Gastroesophageal sphincter (tissue), 4 donors: ENCODE data around the gene ACTN1. TPM values are rescaled to one million over a fixed set of nuclear protein-coding genes. Genes with fewer than 3 reads are reported as not detected.
"Not testable (repeated sequence)": the region's sequence is repeated elsewhere in the genome, so short reads cannot be mapped to it uniquely, and the experiment has no call there.

ENCODE experiments used
- ATAC-seq: fragments of 150-250 bp; one replicate; pipeline ENCODE4 v1.9.1; 2016; ENCODE audit warnings: mild to moderate bottlenecking, moderate library complexity
- H3K27ac ChIP-seq, 4 donors: fragments of 200-600 bp; sonication (generic) in 3 of 4; 1 replicate in 3 of 4; 2 replicates in 1 of 4; pipeline ENCODE4 v1.5.1; 2016 to 2019
- H3K27me3 ChIP-seq: fragments of 200-600 bp; sonication (generic); one replicate; pipeline ENCODE4 v1.5.1; 2019
- H3K36me3 ChIP-seq, 2 donors: fragments of 200-600 bp; sonication (generic); one replicate each; pipeline ENCODE4 v1.5.1; 2019; ENCODE audit warnings: control low read depth in 1 of 2
- H3K4me1 ChIP-seq, 3 donors: fragments of 200-600 bp; sonication (generic); 1 replicate in 2 of 3; 2 replicates in 1 of 3; pipeline ENCODE4 v1.5.1; 2016 to 2019; ENCODE audit warnings: control low read depth in 2 of 3
- H3K4me3 ChIP-seq, 2 donors: fragments of 200-600 bp; sonication (generic); one replicate each; pipeline ENCODE4 v1.5.1; 2019; ENCODE audit warnings: mild to moderate bottlenecking in 1 of 2, moderate library complexity in 1 of 2
- H3K9me3 ChIP-seq, 3 donors: fragments of 200-600 bp; sonication (generic); one replicate each; pipeline ENCODE4 v1.5.1; 2017 to 2019; ENCODE audit warnings: control low read depth in 2 of 3
- CTCF ChIP-seq, 4 experiments: fragments of 200-600 bp in 2 of 4; fragments of 450-650 bp in 2 of 4; sonication (generic) in 1 of 4; IDR thresholded peaks; one replicate each; pipeline ENCODE4 v1.5.1; 2017 to 2019; ENCODE audit warnings: antibody characterized with exemption in 4 of 4, mild to moderate bottlenecking in 2 of 4, moderate library complexity in 2 of 4
- EP300 ChIP-seq: sonication (generic); formaldehyde crosslinking; IDR thresholded peaks from one replicate; pipeline ENCODE4 v1.6.1; 2017; ENCODE audit warnings: antibody characterized with exemption, mild to moderate bottlenecking
- POLR2A ChIP-seq, 2 donors: fragments of 450-650 bp; IDR thresholded peaks; one replicate each; pipeline ENCODE4 v1.6.1; 2017; ENCODE audit warnings: antibody characterized with exemption in 2 of 2, mild to moderate bottlenecking in 2 of 2, moderate library complexity in 1 of 2
- POLR2AphosphoS5 ChIP-seq: sonication (generic); formaldehyde crosslinking; IDR thresholded peaks from one replicate; pipeline ENCODE4 v1.6.1; 2017; ENCODE audit warnings: antibody characterized with exemption
- WGBS, 2 donors: methylation state at CpG; one replicate each; pipeline ENCODE4 v1.1.5; 2018; ENCODE audit warnings: low coverage in 1 of 2; 5-methylcytosine and 5-hydroxymethylcytosine counted together
- total RNA-seq, 4 donors: library from RNA; depleted of rRNA; stranded (reverse); fragments of >200 nt; gene quantifications; one replicate each; pipeline ENCODE4 v1.1.0, GENCODE V29; 2016

Gene ACTN1
- total RNA-seq, 4 donors from 2014 or later = 776 to 1,910 (median 969) TPM

- no peak for ATAC-seq
- H3K27ac ChIP-seq = no peak overlapping the region
- 43 to 59% methylated on average over 6 of the region's 6 CpGs for WGBS, 2 donors
- TF ChIP-seq POLR2A (IDR thresholded peaks at IDR 0.05) (no peak), EP300 (no peak), POLR2AphosphoS5 (no peak), CTCF (IDR thresholded peaks at IDR 0.05) (no peak)
- H3K9me3 ChIP-seq = peaks cover 0 to 4% (median 0%) of the 10 kb centered on the region in 3 donors
- no peaks in the 10 kb centered on the region for H3K4me1 ChIP-seq
- no peaks in the 10 kb centered on the region for H3K27me3 ChIP-seq
- no peaks in the 10 kb centered on the region for H3K36me3 ChIP-seq
- H3K4me3 ChIP-seq = no peak overlapping the region
These were observed 122.5 kb downstream of the ACTN1 start for GRCh38 chr14:68856572-68856971.

- no peak overlapping the region for H3K4me3 ChIP-seq
- no peaks in the 10 kb centered on the region for H3K4me1 ChIP-seq
- ATAC-seq = no peak
- WGBS, 2 donors = 80 to 92% methylated on average over 1 to 4 of the region's 7 CpGs
- no peak overlapping the region for H3K27ac ChIP-seq
- H3K36me3 ChIP-seq = no peaks in the 10 kb centered on the region
- peaks cover 0 to 4% (median 0%) of the 10 kb centered on the region in 3 donors for H3K9me3 ChIP-seq
- no peak for TF ChIP-seq CTCF (IDR thresholded peaks at IDR 0.05)
- no peak for TF ChIP-seq EP300
- no peak for TF ChIP-seq POLR2AphosphoS5
- no peak for TF ChIP-seq POLR2A (IDR thresholded peaks at IDR 0.05)
- H3K27me3 ChIP-seq = no peaks in the 10 kb centered on the region
These were observed 124.7 kb downstream of the ACTN1 start for GRCh38 chr14:68854421-68854820.

- no peak for ATAC-seq
- WGBS, 2 donors = 100% methylated on average over 2 of the region's 6 CpGs; no CpG with 5 or more reads in 1 of the 2 donors
- Histone ChIP-seq H3K9me3 (peaks cover 0 to 4% (median 0%) of the 10 kb centered on the region in 3 donors), H3K4me3 (no peak overlapping the region), H3K36me3 (no peaks in the 10 kb centered on the region), H3K4me1 (no peaks in the 10 kb centered on the region), H3K27ac (no peak overlapping the region), H3K27me3 (no peaks in the 10 kb centered on the region)
- no peak for TF ChIP-seq POLR2AphosphoS5
- TF ChIP-seq EP300 = no peak
- no peak for TF ChIP-seq CTCF (IDR thresholded peaks at IDR 0.05)
- no peak for TF ChIP-seq POLR2A (IDR thresholded peaks at IDR 0.05)
These were observed 125.4 kb downstream of the ACTN1 start for GRCh38 chr14:68853749-68854148.

- not testable (repeated sequence) for H3K4me3 ChIP-seq
These were observed 126.6 kb downstream of the ACTN1 start for GRCh38 chr14:68852493-68852892.

GRCh38 chr14:68851078-68851477 lies 128.0 kb downstream of the ACTN1 start:
- ATAC-seq = no peak
- Histone ChIP-seq H3K4me3 (no peak overlapping the region), H3K27me3 (no peaks in the 10 kb centered on the region), H3K9me3 (peaks cover 0 to 4% (median 0%) of the 10 kb centered on the region in 3 donors), H3K27ac (no peak overlapping the region), H3K36me3 (no peaks in the 10 kb centered on the region), H3K4me1 (no peaks in the 10 kb centered on the region)
- TF ChIP-seq CTCF (IDR thresholded peaks at IDR 0.05) (no peak), POLR2AphosphoS5 (no peak), POLR2A (IDR thresholded peaks at IDR 0.05) (no peak), EP300 (no peak)
- 76 to 78% methylated on average over 2 to 5 of the region's 5 CpGs for WGBS, 2 donors

More at GRCh38 chr14:68852493-68852892, 126.6 kb downstream of the ACTN1 start:
- not testable (repeated sequence) for H3K4me1 ChIP-seq, H3K27me3 ChIP-seq, H3K27ac ChIP-seq, H3K9me3 ChIP-seq, ATAC-seq, H3K36me3 ChIP-seq
- WGBS, 2 donors = 99 to 100% methylated on average over 4 to 6 of the region's 7 CpGs
